ENCODE measurements around the gene TOE1. TPM values are rescaled to one million over a fixed set of nuclear protein-coding genes. Genes with fewer than 3 reads are reported as not detected.

Gene TOE1
- total and polyA plus RNA-seq, 9 of the 15 experiments (the other 6 are each of a cell fraction or from before 2014, with no cell fraction given): 32.1 to 85.7 (median 38.0) TPM

GRCh38 chr1:45339789-45340558 lies at the start of gene TOE1, which contains the start of gene MUTYH (continued):
- TF ChIP-seq PHTF2 (CRISPR knock-in tag; IDR thresholded peaks at IDR 0.05) (no peak), SRSF9 (IDR thresholded peaks at IDR 0.05; ENCODE audit: borderline replicate concordance, low read depth, low read length) (no peak), YBX1 (IDR thresholded peaks at IDR 0.05) (no peak), RFX5 (IDR thresholded peaks at IDR 0.05; ENCODE audit: low read depth, low read length) (no peak), GTF2B (IDR thresholded peaks at IDR 0.05; ENCODE audit: extremely low read depth, insufficient read length) (no peak), ZNF696 (CRISPR knock-in tag; conservative IDR thresholded peaks at IDR 0.05) (no peak), ZNF436 (CRISPR knock-in tag; IDR thresholded peaks at IDR 0.05) (no peak), TBP (optimal IDR thresholded peaks at IDR 0.05; ENCODE audit: low read depth, low read length) (peak; percentile 92), IRF2 (CRISPR knock-in tag; IDR thresholded peaks at IDR 0.05) (no peak), KHSRP (IDR thresholded peaks at IDR 0.05) (no peak), MBD1 (CRISPR knock-in tag; IDR thresholded peaks at IDR 0.05) (no peak), NFIX (CRISPR knock-in tag; IDR thresholded peaks at IDR 0.05; ENCODE audit: low read depth) (no peak), ZNF23 (CRISPR knock-in tag; IDR thresholded peaks at IDR 0.05) (no peak), SLC30A9 (CRISPR knock-in tag; IDR thresholded peaks at IDR 0.05) (no peak), ZNF395 (CRISPR knock-in tag; IDR thresholded peaks at IDR 0.05) (no peak; the same call in 1 of the 2 replicates), L3MBTL2 (IDR thresholded peaks at IDR 0.05) (peak; percentile 89), FOXA1 (IDR thresholded peaks at IDR 0.05; ENCODE audit: borderline replicate concordance) (no peak), HMG20A (CRISPR knock-in tag; conservative IDR thresholded peaks at IDR 0.05) (no peak)
- TF ChIP-seq, protein P1, sequence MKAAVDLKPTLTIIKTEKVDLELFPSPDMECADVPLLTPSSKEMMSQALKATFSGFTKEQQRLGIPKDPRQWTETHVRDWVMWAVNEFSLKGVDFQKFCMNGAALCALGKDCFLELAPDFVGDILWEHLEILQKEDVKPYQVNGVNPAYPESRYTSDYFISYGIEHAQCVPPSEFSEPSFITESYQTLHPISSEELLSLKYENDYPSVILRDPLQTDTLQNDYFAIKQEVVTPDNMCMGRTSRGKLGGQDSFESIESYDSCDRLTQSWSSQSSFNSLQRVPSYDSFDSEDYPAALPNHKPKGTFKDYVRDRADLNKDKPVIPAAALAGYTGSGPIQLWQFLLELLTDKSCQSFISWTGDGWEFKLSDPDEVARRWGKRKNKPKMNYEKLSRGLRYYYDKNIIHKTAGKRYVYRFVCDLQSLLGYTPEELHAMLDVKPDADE (conservative IDR thresholded peaks at IDR 0.05; ENCODE audit: control insufficient read depth, low read depth, low read length): 0 out of 2 replicates have a peak, but pooled peaks have one; percentile 25
- TF ChIP-seq, protein P2, sequence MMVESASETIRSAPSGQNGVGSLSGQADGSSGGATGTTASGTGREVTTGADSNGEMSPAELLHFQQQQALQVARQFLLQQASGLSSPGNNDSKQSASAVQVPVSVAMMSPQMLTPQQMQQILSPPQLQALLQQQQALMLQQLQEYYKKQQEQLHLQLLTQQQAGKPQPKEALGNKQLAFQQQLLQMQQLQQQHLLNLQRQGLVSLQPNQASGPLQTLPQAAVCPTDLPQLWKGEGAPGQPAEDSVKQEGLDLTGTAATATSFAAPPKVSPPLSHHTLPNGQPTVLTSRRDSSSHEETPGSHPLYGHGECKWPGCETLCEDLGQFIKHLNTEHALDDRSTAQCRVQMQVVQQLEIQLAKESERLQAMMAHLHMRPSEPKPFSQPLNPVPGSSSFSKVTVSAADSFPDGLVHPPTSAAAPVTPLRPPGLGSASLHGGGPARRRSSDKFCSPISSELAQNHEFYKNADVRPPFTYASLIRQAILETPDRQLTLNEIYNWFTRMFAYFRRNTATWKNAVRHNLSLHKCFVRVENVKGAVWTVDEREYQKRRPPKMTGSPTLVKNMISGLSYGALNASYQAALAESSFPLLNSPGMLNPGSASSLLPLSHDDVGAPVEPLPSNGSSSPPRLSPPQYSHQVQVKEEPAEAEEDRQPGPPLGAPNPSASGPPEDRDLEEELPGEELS (CRISPR knock-in tag; IDR thresholded peaks at IDR 0.05; ENCODE audit: borderline replicate concordance): peak; percentile 61; the same call in 1 of the 2 replicates

Data from K562 (cell line).